PC-3 (cell line): ENCODE data around the gene ZNF841. TPM values are rescaled to one million over a fixed set of nuclear protein-coding genes. Genes with fewer than 3 reads are reported as not detected.
A peak's percentile ranks its signal among the peaks of the same experiment; 100 is the strongest.

Experiments used
- ATAC-seq: fragments of 200-7000 bp; cut with Tn5 transposase; 2 replicates; pipeline ENCODE4 v1.9.1; 2020; ENCODE audit warnings: mild to moderate bottlenecking, moderate library complexity
- BruUV-seq: library from RNA; stranded (reverse); fragments of 400-500 nt; replicated peaks from 2 replicates; lab custom pipeline; 2021; lab: Mats Ljungman, UMichigan
- CTCF ChIA-PET: fragments of 300-600 bp; sonication (Branson Sonifier 250); formaldehyde crosslinking; loops from one replicate; lab custom pipeline; 2022; ENCODE audit warnings: antibody characterized with exemption; lab: Charles Lee
- POLR2A ChIA-PET: fragments of 300-600 bp; sonication (Branson Sonifier 250); formaldehyde crosslinking; loops from one replicate; lab custom pipeline; 2022; ENCODE audit warnings: antibody characterized with exemption; ENCODE audit not compliant: unreplicated experiment; lab: Charles Lee
- DNase-seq: peaks from one replicate; pipeline ENCODE4 v3.0.0-alpha.2; 2015
- H2AFZ ChIP-seq: fragments of 300-600 bp; sonication (generic); 2 replicates; pipeline ENCODE4 v1.6.0; 2016; ENCODE audit warnings: antibody characterized with exemption, low read length
- H3F3A ChIP-seq: fragments of 300-600 bp; sonication (generic); one replicate; pipeline ENCODE4 v1.6.0; 2017; ENCODE audit warnings: antibody characterized with exemption, low read length, control low read depth, mild to moderate bottlenecking; ENCODE audit not compliant: unreplicated experiment
- H3K27ac ChIP-seq: fragments of 300-600 bp; sonication (generic); 2 replicates; pipeline ENCODE4 v1.5.1; 2016; ENCODE audit warnings: mild to moderate bottlenecking, low read length
- H3K27me3 ChIP-seq: fragments of 300-600 bp; sonication (generic); 2 replicates; pipeline ENCODE4 v1.6.1; 2016; ENCODE audit warnings: low read length, mixed read lengths
- H3K36me3 ChIP-seq: fragments of 300-600 bp; sonication (generic); 2 replicates; pipeline ENCODE4 v1.6.1; 2016; ENCODE audit warnings: low read depth, mixed run types, low read length, mixed read lengths
- H3K4me1 ChIP-seq: fragments of 300-600 bp; sonication (generic); 2 replicates; pipeline ENCODE4 v1.5.1; 2016; ENCODE audit warnings: low read length; ENCODE audit not compliant: insufficient read depth
- H3K4me2 ChIP-seq: fragments of 300-600 bp; sonication (generic); 2 replicates; pipeline ENCODE4 v1.6.0; 2016; ENCODE audit warnings: low read length
- H3K4me3 ChIP-seq: fragments of 300-600 bp; sonication (generic); 2 replicates; pipeline ENCODE4 v1.5.1; 2016; ENCODE audit warnings: mild to moderate bottlenecking, low read length, mixed read lengths
- H3K79me2 ChIP-seq: fragments of 300-600 bp; sonication (generic); 2 replicates; pipeline ENCODE4 v1.6.1; 2017; ENCODE audit warnings: low read length, mixed read lengths
- H3K9ac ChIP-seq: fragments of 300-600 bp; sonication (generic); 2 replicates; pipeline ENCODE4 v1.6.0; 2016; ENCODE audit warnings: mild to moderate bottlenecking, low read length
- H3K9me2 ChIP-seq: fragments of 300-600 bp; sonication (generic); replicated peaks from 2 replicates; pipeline ENCODE4 v1.6.1; 2016; ENCODE audit warnings: mixed run types, low read length, mixed read lengths
- H3K9me3 ChIP-seq: fragments of 300-600 bp; sonication (generic); 2 replicates; pipeline ENCODE4 v1.6.1; 2016; ENCODE audit warnings: low read length, mixed read lengths
- H4K20me1 ChIP-seq: fragments of 300-600 bp; sonication (generic); 2 replicates; pipeline ENCODE4 v1.6.1; 2016; ENCODE audit warnings: low read length, mixed read lengths
- CTCF ChIP-seq: fragments of 300-600 bp; sonication (generic); conservative IDR thresholded peaks from 2 replicates; pipeline ENCODE4 v1.5.1; 2017; ENCODE audit warnings: antibody characterized with exemption, low read depth, mild to moderate bottlenecking, low read length
- EZH2 ChIP-seq: fragments of 300-600 bp; sonication (generic); IDR thresholded peaks from one replicate; pipeline ENCODE4 v1.6.1; 2017; ENCODE audit warnings: antibody characterized with exemption, mild to moderate bottlenecking, low read length; ENCODE audit not compliant: unreplicated experiment
- EZH2phosphoT487 ChIP-seq: fragments of 300-600 bp; sonication (generic); IDR thresholded peaks from 2 replicates; pipeline ENCODE4 v1.6.1; 2018; ENCODE audit warnings: mild to moderate bottlenecking, antibody characterized with exemption, low read length, borderline replicate concordance
- intact Hi-C: fragments of 100-400 bp; cut with micrococcal nuclease; formaldehyde crosslinking; loops from 2 replicates; pipeline ENCODE4 v1.9.0; 2023
- total RNA-seq: library from RNA; depleted of rRNA; stranded (reverse); fragments of >200 nt; gene quantifications from 2 replicates; pipeline ENCODE4 v1.2.3, GENCODE V29; 2014

The ZNF841 gene
- total RNA-seq, 1 experiment from 2014 or later = 11.6 TPM

GRCh38 chr19:52048555-52049501 is 46.7 kb downstream of the ZNF841 start, which contains the start of gene ZNF432:
Gene ZNF432 (minus strand): TSS chr19:52048838. CDS start chr19:52046868, 1,970 bp downstream.
- Histone ChIP-seq H3K79me2 (0 out of 2 replicates have a peak, but pooled peaks cover 6% of the 10 kb centered on the region), H2AFZ (peak within 1 kb of the TSS; percentile 98), H3K36me3 (peaks cover 49% of the 10 kb centered on the region), H3K4me1 (peaks cover 3% of the 10 kb centered on the region; the same call in 1 of the 2 replicates), H3K9me2 (no peaks in the 10 kb centered on the region), H3F3A (no peaks in the 10 kb centered on the region), H3K27ac (peak within 1 kb of the TSS; percentile 45), H3K27me3 (no peaks in the 10 kb centered on the region), H4K20me1 (no peaks in the 10 kb centered on the region), H3K9ac (peak within 1 kb of the TSS; percentile 81), H3K4me2 (peak within 1 kb of the TSS; percentile 87), H3K4me3 (peak within 1 kb of the TSS; percentile 71), H3K9me3 (peaks cover 29% of the 10 kb centered on the region; the same call in 1 of the 2 replicates)
- peak; percentile 94 for DNase-seq
- intact Hi-C loops = loop anchor here (10.0 kb wide), 1 partner anchor 124 kb away; the partner anchor contains the start of gene ZNF613
- POLR2A ChIA-PET = interaction anchor here (0.6 to 0.7 kb wide), 2 partner anchors 256 to 346 kb away, joined by 4 read pairs; no protein-coding TSS in a partner anchor
- CTCF ChIA-PET = interaction anchor here (0.6 kb wide), 1 partner anchor 53 kb away, joined by 4 read pairs; no protein-coding TSS in a partner anchor
- peak; percentile 96 for ATAC-seq
- TSS peak; percentile 94 for BruUV-seq
- TF ChIP-seq EZH2phosphoT487 = no peak
- no peak for TF ChIP-seq CTCF
- no peak for TF ChIP-seq EZH2

- no peak for DNase-seq
- no peaks in the 10 kb centered on the region for H4K20me1 ChIP-seq
- BruUV-seq = no TSS peak
- TF ChIP-seq CTCF = no peak
- no peak for TF ChIP-seq EZH2
- no peak for TF ChIP-seq EZH2phosphoT487
- no peak overlapping the region for H2AFZ ChIP-seq
- H3K4me3 ChIP-seq = no peak overlapping the region; the same call in 1 of the 2 replicates
- intact Hi-C loops = no loop called here
- H3K27me3 ChIP-seq = no peaks in the 10 kb centered on the region
- H3F3A ChIP-seq = no peaks in the 10 kb centered on the region
- H3K9me2 ChIP-seq = no peaks in the 10 kb centered on the region
- H3K36me3 ChIP-seq = peaks cover 86% of the 10 kb centered on the region
- no peak overlapping the region for H3K4me2 ChIP-seq
- POLR2A ChIA-PET = no interaction called here
- CTCF ChIA-PET = no interaction called here
- ATAC-seq = no peak
- no peaks in the 10 kb centered on the region for H3K4me1 ChIP-seq
- H3K79me2 ChIP-seq = no peaks in the 10 kb centered on the region
- H3K9ac ChIP-seq = no peak overlapping the region
- no peak overlapping the region for H3K27ac ChIP-seq
- peaks cover 38% of the 10 kb centered on the region for H3K9me3 ChIP-seq
Measured at GRCh38 chr19:52039169-52039568, 56.4 kb downstream of the ZNF841 start.
